ENCODE results near the gene MEX3D.

GRCh38 chr19:1580382-1580781, 12.3 kb upstream of the MEX3D start:
- TF ChIP-seq CTCF (conservative IDR thresholded peaks at IDR 0.05; ENCODE audit: low read length), result no peak
- TF ChIP-seq EZH2phosphoT487 (IDR thresholded peaks at IDR 0.05; ENCODE audit: borderline replicate concordance, low read depth, low read length), result no peak

All from OCI-LY7 (cell line).